COLO668 (cell line): ENCODE data around the gene TMEM87B.

Experiments
- DNase-seq: peaks from one replicate; lab custom pipeline; 2025; ENCODE audit not compliant: unreplicated experiment; lab: John Stamatoyannopoulos, UW

The TMEM87B gene

GRCh38 chr2:112149194-112149593, 94.1 kb downstream of the TMEM87B start:
- no peak for DNase-seq

GRCh38 chr2:112149866-112150435, 94.9 kb downstream of the TMEM87B start:
- no peak for DNase-seq

- no peak for DNase-seq
Measured at GRCh38 chr2:112150447-112150846, 95.4 kb downstream of the TMEM87B start.

- DNase-seq, result no peak
Measured at GRCh38 chr2:112150851-112151250, 95.8 kb downstream of the TMEM87B start.

- no peak for DNase-seq
Measured at GRCh38 chr2:112151271-112151670, 96.2 kb downstream of the TMEM87B start.

GRCh38 chr2:112151701-112152440, 96.8 kb downstream of the TMEM87B start:
- no peak for DNase-seq

- DNase-seq, result no peak
Measured at GRCh38 chr2:112152476-112153178, 97.6 kb downstream of the TMEM87B start.

GRCh38 chr2:112153179-112153490, 98.1 kb downstream of the TMEM87B start:
- no peak for DNase-seq

GRCh38 chr2:112153501-112153900, 98.4 kb downstream of the TMEM87B start:
- no peak for DNase-seq

- DNase-seq, result no peak
Measured at GRCh38 chr2:112154246-112155117, 99.4 kb downstream of the TMEM87B start.

- DNase-seq, result peak; percentile 69
Measured at GRCh38 chr2:112155331-112156151, 100.5 kb downstream of the TMEM87B start.

- DNase-seq, result no peak
Measured at GRCh38 chr2:112156152-112156986, 101.3 kb downstream of the TMEM87B start.

- no peak for DNase-seq
Measured at GRCh38 chr2:112157472-112157871, 102.4 kb downstream of the TMEM87B start.

GRCh38 chr2:112159454-112159921, 104.4 kb downstream of the TMEM87B start:
- peak; percentile 80 for DNase-seq

- peak; percentile 13 for DNase-seq
Measured at GRCh38 chr2:112160283-112161250, 105.5 kb downstream of the TMEM87B start.

GRCh38 chr2:112161431-112162145, 106.5 kb downstream of the TMEM87B start:
- DNase-seq, result peak; percentile 87

- no peak for DNase-seq
Measured at GRCh38 chr2:112162341-112162740, 107.3 kb downstream of the TMEM87B start.

GRCh38 chr2:112162956-112163355, 107.9 kb downstream of the TMEM87B start:
- no peak for DNase-seq
